Activated B cell treated with CpG ODN at 0.5 μM for 24 hours (primary cell): Measurements from ENCODE around the gene HOXD13. TPM values are rescaled to one million over a fixed set of nuclear protein-coding genes. Genes with fewer than 3 reads are reported as not detected.

ENCODE experiments used
- ATAC-seq: fragments of 200-7000 bp; cut with Tn5 transposase; one replicate; pipeline ENCODE4 v1.10.0; 2021; ENCODE audit warnings: low read depth, mild to moderate bottlenecking, moderate library complexity
- CTCF ChIA-PET: fragments of 350-600 bp; sonication (Branson Sonifier 250); formaldehyde crosslinking; loops from one replicate; lab custom pipeline; 2021; ENCODE audit warnings: antibody characterized with exemption; lab: Charles Lee
- POLR2A ChIA-PET: fragments of 350-600 bp; sonication (Branson Sonifier 250); formaldehyde crosslinking; loops from one replicate; lab custom pipeline; 2021; ENCODE audit warnings: antibody characterized with exemption; lab: Charles Lee
- DNase-seq: peaks from one replicate; pipeline ENCODE4 v3.0.0; 2022
- H3K27ac Mint-ChIP-seq: one replicate; pipeline ENCODE4 v1.8.0; 2020; ENCODE audit warnings: mixed read lengths
- H3K27me3 Mint-ChIP-seq: one replicate; pipeline ENCODE4 v1.8.0; 2021; ENCODE audit warnings: mixed read lengths
- H3K36me3 Mint-ChIP-seq: one replicate; pipeline ENCODE4 v1.8.0; 2021; ENCODE audit warnings: low read depth, mixed read lengths
- H3K4me1 Mint-ChIP-seq: one replicate; pipeline ENCODE4 v1.8.0; 2021; ENCODE audit warnings: mixed read lengths
- H3K4me3 Mint-ChIP-seq: one replicate; pipeline ENCODE4 v1.8.0; 2020; ENCODE audit warnings: mild to moderate bottlenecking, mixed read lengths
- H3K9me3 Mint-ChIP-seq: one replicate; pipeline ENCODE4 v1.8.0; 2020; ENCODE audit warnings: mixed read lengths
- CTCF ChIP-seq: fragments of 200-600 bp; IDR thresholded peaks from one replicate; pipeline ENCODE4 v1.8.0; 2022; ENCODE audit warnings: antibody characterized with exemption, mild to moderate bottlenecking
- intact Hi-C: fragments of 100-400 bp; cut with micrococcal nuclease; formaldehyde crosslinking; loops from one replicate; pipeline ENCODE4 v1.15.1; 2024
- total RNA-seq: library from RNA; stranded (reverse); gene quantifications from 2 replicates; pipeline ENCODE4 v1.2.3, GENCODE V29; 2022

The HOXD13 gene
- total RNA-seq, 1 donor from 2014 or later = not detected

DNA sequence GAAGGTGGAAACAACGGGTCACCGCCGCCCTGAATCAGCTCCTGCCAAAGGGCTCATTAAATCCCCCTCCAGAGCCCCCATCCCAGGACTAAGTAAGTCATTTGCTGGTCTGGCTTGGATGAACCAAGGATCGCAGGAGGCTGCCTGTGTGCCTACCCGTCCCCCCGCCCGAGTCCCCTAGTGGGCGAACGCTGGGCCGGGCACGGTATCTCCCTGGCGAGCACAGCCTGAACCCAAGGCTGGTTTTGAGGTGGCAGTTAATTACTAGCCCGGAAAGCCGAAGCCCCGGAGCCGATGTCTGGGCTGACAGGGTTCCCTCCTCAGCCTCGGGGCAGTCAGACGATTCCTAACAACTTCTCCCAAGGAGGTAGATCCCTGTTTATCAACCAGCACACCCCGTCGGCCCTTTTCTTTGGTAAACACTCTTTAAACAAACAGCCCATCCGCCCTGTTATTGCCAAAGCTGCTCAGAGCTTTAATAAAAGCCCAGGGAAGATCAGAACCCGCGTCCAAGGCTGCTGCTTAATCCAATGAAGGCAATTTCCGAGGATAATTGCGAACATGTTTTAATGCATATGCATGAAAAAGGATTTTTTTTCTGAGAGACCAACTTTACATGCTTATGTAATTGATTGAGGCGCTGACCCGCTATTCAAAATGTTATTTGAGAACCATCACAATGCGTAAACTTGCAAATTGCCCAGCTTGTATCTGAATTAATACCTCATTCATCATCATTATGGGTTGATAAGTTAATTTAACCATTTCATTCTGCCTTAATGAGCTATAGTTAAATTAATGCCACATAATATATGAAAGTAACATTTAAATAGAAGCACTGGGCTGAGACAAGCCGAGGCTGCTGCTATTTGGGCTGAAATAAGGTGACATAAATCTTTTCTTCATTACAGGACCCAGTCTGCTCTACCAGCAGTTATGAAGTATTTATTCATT is 19.3 kb upstream of the HOXD13 start:
- H3K4me3 Mint-ChIP-seq = no peak overlapping the region
- intact Hi-C loops = no loop called here
- no peak for TF ChIP-seq CTCF
- peaks cover 73% of the 10 kb centered on the region for H3K27me3 Mint-ChIP-seq
- ATAC-seq = no peak
- no peaks in the 10 kb centered on the region for H3K9me3 Mint-ChIP-seq
- ChIA-PET POLR2A (no interaction called here), CTCF (no interaction called here)
- H3K36me3 Mint-ChIP-seq = no peaks in the 10 kb centered on the region
- H3K27ac Mint-ChIP-seq = no peak overlapping the region
- no peaks in the 10 kb centered on the region for H3K4me1 Mint-ChIP-seq
- no peak for DNase-seq

GRCh38 chr2:176074919-176075425 is 17.5 kb upstream of the HOXD13 start:
- peaks cover 7% of the 10 kb centered on the region for H3K4me1 Mint-ChIP-seq
- H3K9me3 Mint-ChIP-seq = peaks cover 2% of the 10 kb centered on the region
- intact Hi-C loops = loop anchor here (5.0 kb wide), 1 partner anchor 1738 kb away; no protein-coding TSS in a partner anchor
- peaks cover 69% of the 10 kb centered on the region for H3K27me3 Mint-ChIP-seq
- peaks cover 5% of the 10 kb centered on the region for H3K36me3 Mint-ChIP-seq
- no peak for DNase-seq
- no peak overlapping the region for H3K27ac Mint-ChIP-seq
- POLR2A ChIA-PET = no interaction called here
- no peak overlapping the region for H3K4me3 Mint-ChIP-seq
- no peak for TF ChIP-seq CTCF
- CTCF ChIA-PET = interaction anchor here (1.1 kb wide), 1 partner anchor 53 kb away, joined by 3 read pairs; no protein-coding TSS in a partner anchor
- no peak for ATAC-seq

DNA sequence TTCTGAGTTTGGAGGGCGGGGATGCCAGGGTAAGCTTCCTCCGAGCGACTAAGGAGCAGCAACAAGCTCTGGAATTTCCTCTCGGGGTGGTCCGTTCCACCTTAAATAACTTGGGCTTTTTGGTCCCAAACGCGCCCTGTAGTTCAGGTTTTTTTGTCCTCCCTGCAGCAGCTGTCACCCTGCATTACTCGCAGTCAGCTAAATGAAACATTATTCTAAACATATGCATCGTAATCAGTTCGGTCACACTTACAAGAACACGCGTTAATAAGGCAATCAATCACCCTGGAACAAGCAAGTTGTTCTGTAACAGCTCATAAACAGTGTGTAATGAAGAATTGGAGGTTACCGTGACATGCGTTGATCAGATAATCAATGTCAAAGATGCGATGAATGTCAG is 17.0 kb upstream of the HOXD13 start:
- Mint-ChIP-seq H3K4me3 (no peak overlapping the region), H3K27ac (no peak overlapping the region), H3K36me3 (peaks cover 5% of the 10 kb centered on the region), H3K27me3 (peaks cover 64% of the 10 kb centered on the region), H3K9me3 (peaks cover 2% of the 10 kb centered on the region), H3K4me1 (peaks cover 7% of the 10 kb centered on the region)
- ATAC-seq (no peak), DNase-seq (no peak)
- POLR2A ChIA-PET = no interaction called here
- intact Hi-C loops = loop anchor here (5.0 kb wide), 1 partner anchor 1738 kb away; no protein-coding TSS in a partner anchor
- no peak for TF ChIP-seq CTCF
- CTCF ChIA-PET = interaction anchor here (1.1 kb wide), 1 partner anchor 53 kb away, joined by 3 read pairs; no protein-coding TSS in a partner anchor

- POLR2A ChIA-PET = no interaction called here
- DNase-seq = no peak
- Mint-ChIP-seq H3K4me1 (peaks cover 7% of the 10 kb centered on the region), H3K36me3 (peaks cover 5% of the 10 kb centered on the region), H3K27ac (no peak overlapping the region), H3K27me3 (peaks cover 63% of the 10 kb centered on the region), H3K4me3 (no peak overlapping the region), H3K9me3 (peaks cover 2% of the 10 kb centered on the region)
- ATAC-seq = no peak
- intact Hi-C loops = loop anchor here (5.0 kb wide), 1 partner anchor 1739 kb away; no protein-coding TSS in a partner anchor
- no peak for TF ChIP-seq CTCF
- CTCF ChIA-PET = no interaction called here
Measured at GRCh38 chr2:176076063-176076462, 16.5 kb upstream of the HOXD13 start.

- TF ChIP-seq CTCF = no peak
- Mint-ChIP-seq H3K27me3 (peaks cover 65% of the 10 kb centered on the region), H3K27ac (no peak overlapping the region), H3K4me3 (no peak overlapping the region), H3K9me3 (peaks cover 2% of the 10 kb centered on the region), H3K36me3 (peaks cover 5% of the 10 kb centered on the region), H3K4me1 (peaks cover 7% of the 10 kb centered on the region)
- POLR2A ChIA-PET = no interaction called here
- ATAC-seq = no peak
- DNase-seq = no peak
- intact Hi-C loops = loop anchor here (5.0 kb wide), 1 partner anchor 1739 kb away; no protein-coding TSS in a partner anchor
- CTCF ChIA-PET = no interaction called here
Measured at GRCh38 chr2:176076796-176077195, 15.7 kb upstream of the HOXD13 start.
